ENCODE data around the gene BTBD9.

BTBD9 gene

DNA sequence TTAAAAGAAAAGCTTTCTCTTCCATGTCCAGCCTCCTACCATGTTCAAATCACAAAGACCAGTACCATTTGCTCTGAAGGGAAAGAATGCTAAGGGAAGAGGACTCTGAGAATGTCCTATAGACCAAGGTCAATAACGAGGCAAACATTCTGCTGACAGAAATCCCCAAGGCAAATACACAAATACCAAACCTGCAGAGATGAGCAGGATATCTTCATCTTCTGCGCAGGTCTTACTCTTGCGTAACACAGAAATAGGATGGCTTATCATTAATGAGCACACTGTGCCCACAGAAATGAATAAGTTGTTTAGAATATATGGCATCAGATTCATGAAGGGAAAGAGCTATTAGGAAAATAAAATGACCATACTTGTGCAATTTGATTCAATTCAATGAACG is 137.3 kb downstream of the BTBD9 start:
- TF ChIP-seq, protein P1, sequence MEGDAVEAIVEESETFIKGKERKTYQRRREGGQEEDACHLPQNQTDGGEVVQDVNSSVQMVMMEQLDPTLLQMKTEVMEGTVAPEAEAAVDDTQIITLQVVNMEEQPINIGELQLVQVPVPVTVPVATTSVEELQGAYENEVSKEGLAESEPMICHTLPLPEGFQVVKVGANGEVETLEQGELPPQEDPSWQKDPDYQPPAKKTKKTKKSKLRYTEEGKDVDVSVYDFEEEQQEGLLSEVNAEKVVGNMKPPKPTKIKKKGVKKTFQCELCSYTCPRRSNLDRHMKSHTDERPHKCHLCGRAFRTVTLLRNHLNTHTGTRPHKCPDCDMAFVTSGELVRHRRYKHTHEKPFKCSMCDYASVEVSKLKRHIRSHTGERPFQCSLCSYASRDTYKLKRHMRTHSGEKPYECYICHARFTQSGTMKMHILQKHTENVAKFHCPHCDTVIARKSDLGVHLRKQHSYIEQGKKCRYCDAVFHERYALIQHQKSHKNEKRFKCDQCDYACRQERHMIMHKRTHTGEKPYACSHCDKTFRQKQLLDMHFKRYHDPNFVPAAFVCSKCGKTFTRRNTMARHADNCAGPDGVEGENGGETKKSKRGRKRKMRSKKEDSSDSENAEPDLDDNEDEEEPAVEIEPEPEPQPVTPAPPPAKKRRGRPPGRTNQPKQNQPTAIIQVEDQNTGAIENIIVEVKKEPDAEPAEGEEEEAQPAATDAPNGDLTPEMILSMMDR (IDR thresholded peaks at IDR 0.05; ENCODE audit: insufficient read depth, missing control alignments): no peak
- FAIRE-seq: peak; percentile 25
- no peak for DNase-seq (ENCODE audit: insufficient read length, low spot score)

DNA sequence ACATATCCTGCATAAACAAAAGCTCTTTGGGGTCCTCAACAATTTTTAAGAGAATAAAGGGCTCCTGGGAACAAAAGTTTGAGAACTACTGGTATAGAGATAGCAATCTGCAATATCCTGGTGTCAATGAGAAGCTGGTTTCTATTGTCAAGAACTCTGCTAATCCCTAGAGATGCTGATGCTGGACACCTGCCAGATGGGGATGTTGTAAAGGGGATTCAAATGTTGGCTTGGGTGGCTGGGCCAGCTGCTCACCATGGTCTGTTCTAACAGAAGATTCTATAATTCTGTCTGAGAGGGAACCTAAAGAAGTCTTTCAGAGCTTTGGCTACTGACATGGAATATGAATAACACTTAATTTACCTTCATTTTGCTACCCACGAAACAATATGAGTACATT is 137.8 kb downstream of the BTBD9 start:
- FAIRE-seq: peak; percentile 48
- TF ChIP-seq, protein P1 (IDR thresholded peaks at IDR 0.05; ENCODE audit: insufficient read depth, missing control alignments): no peak
- DNase-seq (ENCODE audit: insufficient read length, low spot score): no peak

DNA sequence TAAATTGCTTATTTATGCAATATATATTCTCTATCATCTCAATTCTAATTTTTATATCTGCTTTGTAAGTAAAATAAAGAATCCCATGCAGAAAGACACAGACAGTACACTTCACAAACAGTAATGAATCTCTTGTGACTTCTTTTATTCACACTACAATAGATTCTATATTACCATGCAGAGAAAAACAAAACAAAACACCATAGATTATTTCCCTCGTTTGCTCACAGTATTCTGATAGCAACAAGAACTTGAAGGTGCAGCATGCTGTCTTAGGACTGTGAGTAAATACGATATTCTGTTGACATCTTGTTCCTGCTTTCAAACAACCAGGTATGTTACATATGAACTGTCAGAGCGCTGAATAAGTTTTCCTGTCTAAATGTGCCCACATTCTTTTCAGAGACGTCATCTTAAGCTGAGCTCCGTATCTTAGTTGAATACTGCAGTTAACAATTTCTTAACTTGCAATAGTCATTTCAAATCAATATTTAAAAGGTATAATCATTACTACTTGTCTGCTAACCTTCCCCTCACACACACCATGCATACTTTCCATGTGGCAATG is 140.1 kb downstream of the BTBD9 start:
- TF ChIP-seq, protein P1 (IDR thresholded peaks at IDR 0.05; ENCODE audit: insufficient read depth, missing control alignments): no peak
- DNase-seq (ENCODE audit: insufficient read length, low spot score) (no peak), FAIRE-seq (no peak)

DNA sequence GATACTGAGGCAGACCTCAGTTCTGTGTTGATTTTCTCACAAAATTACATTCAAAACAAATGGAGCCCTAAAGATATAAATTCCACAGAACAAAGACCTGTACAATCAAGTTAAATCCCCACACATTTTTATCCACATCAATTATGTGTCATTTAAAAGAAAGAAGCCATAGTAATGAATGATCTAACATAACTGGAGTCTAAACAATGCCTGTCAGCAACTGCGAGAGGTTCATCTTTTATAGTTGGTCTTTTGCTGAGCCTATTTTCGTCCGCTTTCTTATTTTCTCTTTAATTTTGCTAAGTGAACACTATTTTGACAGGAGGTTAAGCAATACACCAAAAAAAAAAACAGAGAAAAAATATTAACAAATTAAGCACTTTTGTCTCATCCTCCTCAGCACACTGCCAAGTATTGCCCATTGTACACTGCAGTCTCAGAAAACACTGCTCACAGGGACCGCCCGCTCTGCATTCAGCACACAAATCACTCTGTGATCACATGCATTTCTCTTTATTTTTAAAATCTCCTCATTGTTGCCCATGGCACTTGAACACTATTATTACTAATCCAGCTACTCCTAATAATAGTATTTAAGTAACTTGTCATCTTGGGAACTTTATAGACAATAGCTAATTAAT is 140.8 kb downstream of the BTBD9 start:
- TF ChIP-seq, protein P1 (IDR thresholded peaks at IDR 0.05; ENCODE audit: insufficient read depth, missing control alignments): no peak
- DNase-seq (ENCODE audit: insufficient read length, low spot score): no peak
- FAIRE-seq: no peak

DNA sequence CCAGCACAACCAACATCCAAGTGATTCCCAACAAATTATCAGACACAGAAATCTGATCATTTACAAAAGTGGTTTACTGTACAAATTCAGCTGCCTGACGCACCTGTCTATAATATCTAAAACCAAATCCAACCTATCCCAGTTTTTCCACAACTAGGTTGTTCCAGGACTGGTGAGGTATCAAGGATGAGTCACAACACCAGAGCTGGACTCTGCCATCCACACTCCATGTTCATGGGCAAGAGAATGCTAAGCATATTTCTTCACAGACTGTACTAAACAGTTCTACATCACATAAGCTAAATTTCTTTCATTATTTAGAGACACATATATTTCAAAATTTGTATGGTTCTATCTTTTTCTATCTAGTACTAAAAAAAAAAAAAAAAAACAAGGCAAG is 141.6 kb downstream of the BTBD9 start:
- no peak for DNase-seq (ENCODE audit: insufficient read length, low spot score)
- no peak for FAIRE-seq
- TF ChIP-seq, protein P1 (IDR thresholded peaks at IDR 0.05; ENCODE audit: insufficient read depth, missing control alignments): no peak

DNA sequence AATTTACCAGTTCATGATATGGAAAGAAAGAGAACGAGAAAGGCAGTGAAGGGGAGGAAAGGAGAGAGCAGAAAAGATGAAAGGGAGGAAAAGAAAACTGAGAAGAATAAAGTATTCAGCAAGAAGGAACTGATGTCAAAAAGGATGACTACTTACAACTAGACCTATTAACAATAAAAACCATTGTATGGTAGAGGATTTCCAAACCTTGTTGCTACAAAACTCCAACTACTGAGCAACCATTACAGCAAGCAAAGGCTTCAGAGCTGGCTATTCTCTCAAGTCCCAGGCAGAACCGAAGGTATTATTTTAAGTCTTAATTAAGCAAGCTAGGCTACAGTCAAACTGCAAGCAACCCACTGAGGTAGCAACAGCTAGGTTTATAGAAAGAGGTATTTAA is 142.2 kb downstream of the BTBD9 start:
- TF ChIP-seq, protein P1 (IDR thresholded peaks at IDR 0.05; ENCODE audit: insufficient read depth, missing control alignments): no peak
- no peak for FAIRE-seq
- DNase-seq (ENCODE audit: insufficient read length, low spot score): no peak

DNA sequence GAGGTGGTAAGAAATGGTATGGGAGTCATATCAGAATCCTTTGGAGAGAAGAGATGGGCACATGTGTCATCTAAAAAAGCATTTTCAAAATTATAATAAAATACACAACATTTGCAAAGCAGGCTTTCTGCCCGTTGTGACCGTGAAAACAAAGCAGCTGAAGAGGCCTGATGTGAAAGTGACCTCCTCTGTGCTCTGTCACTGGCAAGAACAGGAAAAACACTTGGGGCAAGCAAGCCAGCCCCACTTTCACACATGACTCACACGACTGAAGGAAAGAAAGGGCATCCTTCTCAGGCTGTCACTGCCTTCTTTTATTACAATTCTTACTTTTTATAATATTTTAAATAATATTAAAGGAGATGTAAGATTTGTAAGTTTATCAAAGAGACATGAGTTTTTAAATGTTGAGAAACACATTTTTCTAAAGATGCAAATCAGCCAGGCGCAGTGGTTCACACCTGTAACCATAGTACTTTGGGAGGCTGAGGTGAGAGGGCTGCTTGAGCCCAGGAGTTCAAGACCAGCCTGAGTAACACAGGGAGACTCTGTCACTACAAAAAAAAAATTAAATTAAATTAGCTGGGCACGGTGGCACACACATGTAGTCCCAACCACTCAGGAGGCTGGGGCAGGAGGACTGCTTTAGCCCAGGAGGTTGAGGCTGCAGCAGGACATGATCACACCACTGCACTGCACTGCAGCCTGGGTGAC is 143.7 kb downstream of the BTBD9 start:
- TF ChIP-seq, protein P1 (IDR thresholded peaks at IDR 0.05; ENCODE audit: insufficient read depth, missing control alignments): no peak
- no peak for DNase-seq (ENCODE audit: insufficient read length, low spot score)
- FAIRE-seq: no peak
